Skeletal muscle tissue (tissue), 4 donors: ENCODE data around the gene SRGAP3. TPM values are rescaled to one million over a fixed set of nuclear protein-coding genes. Genes with fewer than 3 reads are reported as not detected.

ENCODE experiments used
- H3K27ac ChIP-seq: one replicate; pipeline ENCODE4 v1.7.0; 2013; ENCODE audit warnings: mild to moderate bottlenecking, low read depth, low read length, inconsistent platforms
- H3K27me3 ChIP-seq, 3 donors: one replicate each; pipeline ENCODE4 v1.7.0; 2013; ENCODE audit warnings: low read length in 3 of 3; ENCODE audit not compliant: control insufficient read depth in 3 of 3, insufficient read depth in 3 of 3
- H3K36me3 ChIP-seq, 3 donors: one replicate each; pipeline ENCODE4 v1.7.0; 2013; ENCODE audit warnings: low read length in 3 of 3; ENCODE audit not compliant: control insufficient read depth in 3 of 3, insufficient read depth in 3 of 3
- H3K4me1 ChIP-seq, 3 donors: one replicate each; pipeline ENCODE4 v1.7.0; 2013; ENCODE audit warnings: low read length in 3 of 3, mild to moderate bottlenecking in 3 of 3; ENCODE audit not compliant: control insufficient read depth in 3 of 3, insufficient read depth in 3 of 3
- H3K4me3 ChIP-seq, 3 donors: one replicate each; pipeline ENCODE4 v1.7.0; 2013; ENCODE audit warnings: low read length in 3 of 3
- H3K9ac ChIP-seq, 3 donors: one replicate each; pipeline ENCODE4 v1.7.0; 2013; ENCODE audit warnings: low read length in 3 of 3, mild to moderate bottlenecking in 3 of 3, moderate library complexity in 2 of 3, low read depth in 1 of 3
- H3K9me3 ChIP-seq, 3 donors: one replicate each; pipeline ENCODE4 v1.7.0; 2013; ENCODE audit warnings: low read length in 3 of 3; ENCODE audit not compliant: control insufficient read depth in 3 of 3
- total RNA-seq: library from RNA; depleted of rRNA; stranded (reverse); fragments of >200 nt; gene quantifications from one replicate; pipeline ENCODE4 v1.2.3, GENCODE V29; 2014
- donor health status: Osteomylitis.

Gene SRGAP3
- total RNA-seq, 1 donor from 2014 or later, result 15.7 TPM

GRCh38 chr3:9064850-9065249, 184.6 kb downstream of the SRGAP3 start:
- Histone ChIP-seq H3K4me3 (no peak overlapping the region), H3K9me3 (no peaks in the 10 kb centered on the region), H3K27me3 (no peaks in the 10 kb centered on the region), H3K36me3 (peaks cover 0 to 2% (median 2%) of the 10 kb centered on the region in 3 donors), H3K9ac (no peak overlapping the region), H3K27ac (no peak overlapping the region), H3K4me1 (peaks cover 0 to 4% (median 0%) of the 10 kb centered on the region in 3 donors)

- H3K9ac ChIP-seq, result no peak overlapping the region
- H3K27me3 ChIP-seq, result no peaks in the 10 kb centered on the region
- H3K36me3 ChIP-seq, result peaks cover 0 to 4% (median 2%) of the 10 kb centered on the region in 3 donors
- H3K4me3 ChIP-seq, result no peak overlapping the region
- H3K27ac ChIP-seq, result no peak overlapping the region
- no peaks in the 10 kb centered on the region for H3K9me3 ChIP-seq
- peaks cover 0 to 4% (median 0%) of the 10 kb centered on the region in 3 donors for H3K4me1 ChIP-seq
These were observed 185.2 kb downstream of the SRGAP3 start for GRCh38 chr3:9064251-9064650.

GRCh38 chr3:9062570-9062969, 186.9 kb downstream of the SRGAP3 start:
- no peaks in the 10 kb centered on the region for H3K4me1 ChIP-seq
- no peaks in the 10 kb centered on the region for H3K9me3 ChIP-seq
- no peaks in the 10 kb centered on the region for H3K27me3 ChIP-seq
- H3K36me3 ChIP-seq, result peaks cover 0 to 7% (median 5%) of the 10 kb centered on the region in 3 donors
- H3K4me3 ChIP-seq, result no peak overlapping the region
- no peak overlapping the region for H3K27ac ChIP-seq
- no peak overlapping the region for H3K9ac ChIP-seq

DNA sequence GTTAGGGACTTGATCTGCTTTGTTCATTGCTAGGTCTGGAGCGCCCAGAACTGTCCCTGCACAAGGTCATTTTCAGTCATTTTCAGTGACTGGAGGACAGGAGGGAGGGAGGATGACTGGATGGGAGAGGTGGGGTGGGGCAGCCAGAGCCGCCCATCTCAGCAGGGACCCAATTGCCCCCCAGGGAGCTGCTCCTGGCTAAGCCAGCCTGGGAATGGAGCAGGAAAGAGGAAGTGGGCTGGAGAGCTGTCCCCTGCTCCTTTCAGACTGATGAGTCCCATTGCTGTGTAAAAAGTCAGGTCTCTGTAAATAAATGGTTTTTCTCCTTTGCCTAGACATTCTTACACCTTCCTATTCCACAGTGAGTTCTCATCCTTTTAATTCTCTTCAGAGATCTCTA, 187.8 kb downstream of the SRGAP3 start:
- Histone ChIP-seq H3K27ac (no peak overlapping the region), H3K4me3 (no peak overlapping the region), H3K9me3 (no peaks in the 10 kb centered on the region), H3K4me1 (no peaks in the 10 kb centered on the region), H3K27me3 (no peaks in the 10 kb centered on the region), H3K36me3 (peaks cover 0 to 7% (median 5%) of the 10 kb centered on the region in 3 donors), H3K9ac (no peak overlapping the region)

DNA sequence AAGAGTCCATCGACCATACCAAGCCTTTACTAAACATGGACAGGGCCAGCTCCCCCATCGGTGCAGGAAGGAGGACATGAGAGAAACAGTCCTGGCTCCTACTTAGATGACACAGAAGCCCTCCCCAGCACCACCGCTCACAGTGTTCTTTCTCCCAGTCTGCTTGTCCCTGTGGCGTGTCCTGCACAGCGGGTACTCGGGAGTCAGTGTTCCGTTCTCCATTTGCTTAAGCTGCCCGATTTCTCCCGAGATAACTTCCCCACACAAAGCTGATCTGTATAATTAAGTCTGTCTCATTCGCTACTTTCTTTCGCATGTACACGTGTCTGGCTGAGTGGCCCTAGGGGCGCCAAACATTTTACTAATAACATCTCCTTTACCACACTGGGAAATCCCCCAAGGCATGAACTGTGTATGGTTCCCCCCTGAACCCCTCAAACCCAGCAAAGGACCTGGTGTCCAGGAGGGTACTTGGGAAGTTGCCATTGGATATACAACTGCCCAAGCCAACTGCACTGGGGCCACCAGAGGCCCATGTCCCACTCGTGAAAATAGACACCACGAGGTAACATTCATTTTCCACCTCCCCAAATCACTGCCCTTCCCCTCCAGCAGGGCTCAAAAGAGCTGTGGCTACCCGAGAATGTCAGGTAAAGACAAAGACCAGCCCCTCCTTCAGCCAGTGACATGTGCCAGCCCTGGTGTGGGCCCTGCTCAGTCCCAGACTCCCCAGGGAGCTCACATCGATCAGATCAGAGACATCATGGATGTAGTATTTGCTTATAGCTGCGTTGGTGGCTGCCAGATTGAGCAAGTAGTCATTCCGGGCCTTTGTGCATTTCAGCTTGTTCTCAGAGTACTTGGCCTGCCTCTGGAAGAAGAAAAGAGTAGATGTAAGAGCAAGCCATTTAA, 189.7 kb downstream of the SRGAP3 start:
- no peak overlapping the region for H3K9ac ChIP-seq
- peaks cover 0 to 9% (median 7%) of the 10 kb centered on the region in 3 donors for H3K36me3 ChIP-seq
- H3K9me3 ChIP-seq, result no peaks in the 10 kb centered on the region
- no peak overlapping the region for H3K4me3 ChIP-seq
- H3K27ac ChIP-seq, result no peak overlapping the region
- no peaks in the 10 kb centered on the region for H3K4me1 ChIP-seq
- no peaks in the 10 kb centered on the region for H3K27me3 ChIP-seq

DNA sequence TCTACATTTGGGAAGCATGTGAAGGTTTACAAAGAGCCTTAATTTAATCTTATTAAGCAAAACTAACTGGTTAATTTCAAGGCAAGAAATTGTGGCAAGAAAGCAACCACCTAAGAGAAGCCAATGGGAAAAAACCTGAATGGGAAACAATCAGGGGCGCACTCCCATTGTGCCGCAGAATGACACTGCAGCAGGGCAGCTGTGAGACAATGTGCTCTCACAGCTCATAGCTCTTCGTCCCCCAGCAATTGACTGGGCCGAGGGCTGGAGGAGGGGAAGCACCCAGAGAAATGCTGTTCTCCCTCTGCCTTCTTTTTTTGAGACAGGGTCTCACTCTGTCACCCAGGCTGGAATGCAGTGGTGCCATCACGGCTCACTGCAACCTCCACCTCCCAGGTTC, 192.9 kb downstream of the SRGAP3 start:
- Histone ChIP-seq H3K36me3 (peaks cover 0 to 7% (median 7%) of the 10 kb centered on the region in 3 donors), H3K27ac (no peak overlapping the region), H3K4me1 (no peaks in the 10 kb centered on the region), H3K9ac (no peak overlapping the region), H3K9me3 (no peaks in the 10 kb centered on the region), H3K27me3 (no peaks in the 10 kb centered on the region), H3K4me3 (no peak overlapping the region)

- Histone ChIP-seq H3K4me1 (peaks cover 0 to 4% (median 0%) of the 10 kb centered on the region in 3 donors), H3K9me3 (no peaks in the 10 kb centered on the region), H3K27me3 (no peaks in the 10 kb centered on the region), H3K9ac (no peak overlapping the region), H3K36me3 (peaks cover 0 to 4% (median 2%) of the 10 kb centered on the region in 3 donors), H3K4me3 (no peak overlapping the region), H3K27ac (no peak overlapping the region)
These were observed 201.7 kb downstream of the SRGAP3 start for GRCh38 chr3:9047452-9048346.

GRCh38 chr3:9045371-9045770, 204.1 kb downstream of the SRGAP3 start:
- H3K36me3 ChIP-seq, result peaks cover 0 to 4% (median 2%) of the 10 kb centered on the region in 3 donors
- H3K27me3 ChIP-seq, result no peaks in the 10 kb centered on the region
- no peaks in the 10 kb centered on the region for H3K9me3 ChIP-seq
- no peak overlapping the region for H3K4me3 ChIP-seq
- peaks cover 0 to 4% (median 0%) of the 10 kb centered on the region in 3 donors for H3K4me1 ChIP-seq
- no peak overlapping the region for H3K27ac ChIP-seq
- H3K9ac ChIP-seq, result no peak overlapping the region

DNA sequence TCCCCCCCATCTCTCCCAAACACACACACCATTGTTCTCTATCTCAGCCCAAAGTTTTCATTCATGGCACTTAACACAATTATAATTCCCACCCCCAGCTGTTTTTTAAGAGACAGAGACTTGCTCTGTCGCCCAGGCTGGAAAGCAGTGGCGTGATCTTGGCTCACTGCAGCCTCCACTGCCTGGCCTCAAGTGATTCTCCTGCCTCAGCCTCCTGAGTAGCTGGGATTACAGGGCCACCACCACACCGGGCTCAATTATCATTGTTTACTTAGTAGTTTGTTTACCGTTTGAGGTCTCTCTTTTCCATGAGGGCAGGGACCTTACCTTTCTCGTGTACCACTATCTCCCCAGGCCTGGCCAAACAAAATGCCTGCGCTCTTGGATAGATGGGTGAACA, 206.4 kb downstream of the SRGAP3 start:
- H3K4me1 ChIP-seq, result no peaks in the 10 kb centered on the region
- peaks cover 0 to 4% (median 2%) of the 10 kb centered on the region in 3 donors for H3K36me3 ChIP-seq
- H3K4me3 ChIP-seq, result no peak overlapping the region
- H3K27ac ChIP-seq, result no peak overlapping the region
- H3K9me3 ChIP-seq, result no peaks in the 10 kb centered on the region
- H3K27me3 ChIP-seq, result no peaks in the 10 kb centered on the region
- H3K9ac ChIP-seq, result no peak overlapping the region
